GM18867 (cell line): ENCODE results near the gene COL24A1.
"Not testable (repeated sequence)": the region's sequence is repeated elsewhere in the genome, so short reads cannot be mapped to it uniquely, and the experiment has no call there.

Experiments used
- ATAC-seq: cut with Tn5 transposase; IDR thresholded peaks from one replicate; pipeline ENCODE4 v1.9.1; 2021; ENCODE audit warnings: mild to moderate bottlenecking, moderate library complexity; ENCODE audit not compliant: unreplicated experiment

The COL24A1 gene

GRCh38 chr1:86000601-86001000, 156.0 kb downstream of the COL24A1 start:
- no peak for ATAC-seq

- no peak for ATAC-seq
Observed at GRCh38 chr1:85998105-85998855, 158.3 kb downstream of the COL24A1 start.

- ATAC-seq = peak; percentile 66
Observed at GRCh38 chr1:85992791-85993190, 163.8 kb downstream of the COL24A1 start.

GRCh38 chr1:85991261-85991660, 165.3 kb downstream of the COL24A1 start:
- ATAC-seq = peak; percentile 47

GRCh38 chr1:85984636-85985035, 171.9 kb downstream of the COL24A1 start:
- ATAC-seq = no peak

- no peak for ATAC-seq
Observed at GRCh38 chr1:85983316-85983715, 173.3 kb downstream of the COL24A1 start.

- ATAC-seq = no peak
Observed at GRCh38 chr1:85976516-85977205, 179.9 kb downstream of the COL24A1 start.

- ATAC-seq = no peak
Observed at GRCh38 chr1:85975912-85976371, 180.6 kb downstream of the COL24A1 start.

GRCh38 chr1:85962457-85962856, 194.1 kb downstream of the COL24A1 start:
- no peak for ATAC-seq

GRCh38 chr1:85957760-85958159, 198.8 kb downstream of the COL24A1 start:
- no peak for ATAC-seq

GRCh38 chr1:85955218-85955617, 201.4 kb downstream of the COL24A1 start:
- ATAC-seq = not testable (repeated sequence)

- ATAC-seq = no peak
Observed at GRCh38 chr1:85952460-85952859, 204.1 kb downstream of the COL24A1 start.

- peak; percentile 68 for ATAC-seq
Observed at GRCh38 chr1:85947186-85947585, 209.4 kb downstream of the COL24A1 start.

- no peak for ATAC-seq
Observed at GRCh38 chr1:85943945-85944344, 212.6 kb downstream of the COL24A1 start.

- peak; percentile 57 for ATAC-seq
Observed at GRCh38 chr1:85943526-85943925, 213.0 kb downstream of the COL24A1 start.

- ATAC-seq = no peak
Observed at GRCh38 chr1:85940656-85941306, 215.8 kb downstream of the COL24A1 start.

- no peak for ATAC-seq
Observed at GRCh38 chr1:85938829-85939228, 217.7 kb downstream of the COL24A1 start.

GRCh38 chr1:85936470-85936869, 220.1 kb downstream of the COL24A1 start:
- no peak for ATAC-seq

GRCh38 chr1:85936057-85936456, 220.5 kb downstream of the COL24A1 start:
- no peak for ATAC-seq

- no peak for ATAC-seq
Observed at GRCh38 chr1:85935234-85935633, 221.3 kb downstream of the COL24A1 start.

GRCh38 chr1:85934516-85934915, 222.1 kb downstream of the COL24A1 start:
- no peak for ATAC-seq

- ATAC-seq = no peak
Observed at GRCh38 chr1:85933961-85934360, 222.6 kb downstream of the COL24A1 start.
